Fibroblast of lung (primary cell): ENCODE measurements around the gene SYS1. TPM values are rescaled to one million over a fixed set of nuclear protein-coding genes. Genes with fewer than 3 reads are reported as not detected.

Source experiments
- DNase-seq, 2 donors: peaks; one replicate each; pipeline versions ENCODE4 v3.0.0 to v3.0.0-alpha.2; 2010; ENCODE audit warnings: low read depth in 2 of 2
- H2AFZ ChIP-seq: 2 replicates; pipeline ENCODE4 v1.5.1; 2012; ENCODE audit warnings: low read length, control low read depth, inconsistent platforms
- H3K27ac ChIP-seq: 2 replicates; pipeline ENCODE4 v1.5.1; 2011; ENCODE audit warnings: low read length, control low read depth; ENCODE audit not compliant: insufficient read depth
- H3K27me3 ChIP-seq: 2 replicates; pipeline ENCODE4 v1.5.1; 2011; ENCODE audit warnings: mild to moderate bottlenecking, low read length; ENCODE audit not compliant: control insufficient read depth, insufficient read depth
- H3K36me3 ChIP-seq: 2 replicates; pipeline ENCODE4 v1.5.1; 2011; ENCODE audit warnings: low read length; ENCODE audit not compliant: control insufficient read depth, insufficient read depth
- H3K4me1 ChIP-seq: 2 replicates; pipeline ENCODE4 v1.5.1; 2011; ENCODE audit warnings: low read length; ENCODE audit not compliant: control insufficient read depth, insufficient read depth; ENCODE audit errors: extremely low read depth
- H3K4me2 ChIP-seq: 2 replicates; pipeline ENCODE4 v1.5.1; 2011; ENCODE audit warnings: low read length, control low read depth; ENCODE audit not compliant: insufficient read depth; ENCODE audit errors: extremely low read depth
- H3K4me3 ChIP-seq, 4 experiments: fragments of 200-600 bp in 1 of 4; sonication (generic) in 1 of 4; replicated peaks in 1 of 4; 2 replicates each; pipeline ENCODE4 v1.5.1; 2011 to 2016; ENCODE audit warnings: low read length in 4 of 4, low read depth in 3 of 4, mild to moderate bottlenecking in 3 of 4, control low read depth in 2 of 4, inconsistent platforms in 1 of 4, mixed read lengths in 1 of 4; ENCODE audit not compliant: insufficient read depth in 1 of 4; ENCODE audit errors: control extremely low read depth in 1 of 4
- H3K79me2 ChIP-seq: 2 replicates; pipeline ENCODE4 v1.5.1; 2012; ENCODE audit warnings: mild to moderate bottlenecking, low read length, inconsistent platforms; ENCODE audit not compliant: control insufficient read depth, insufficient read depth
- H3K9ac ChIP-seq: 2 replicates; pipeline ENCODE4 v1.5.1; 2011; ENCODE audit warnings: mild to moderate bottlenecking, low read length, control low read depth; ENCODE audit not compliant: insufficient read depth
- H3K9me3 ChIP-seq: 2 replicates; pipeline ENCODE4 v1.5.1; 2012; ENCODE audit warnings: low read depth, low read length; ENCODE audit not compliant: control insufficient read depth, insufficient read depth
- H4K20me1 ChIP-seq: 2 replicates; pipeline ENCODE4 v1.5.1; 2011; ENCODE audit warnings: low read length; ENCODE audit not compliant: control insufficient read depth, insufficient read depth; ENCODE audit errors: extremely low read depth
- CTCF ChIP-seq, 2 donors: IDR thresholded peaks in 1 of 2; conservative IDR thresholded peaks in 1 of 2; 1 replicate in 1 of 2; 2 replicates in 1 of 2; pipeline ENCODE4 v1.5.1; 2011 to 2012; ENCODE audit warnings: low read length in 2 of 2, control low read depth in 1 of 2, inconsistent platforms in 1 of 2, low read depth in 1 of 2, mild to moderate bottlenecking in 1 of 2
- EZH2 ChIP-seq: IDR thresholded peaks from 2 replicates; pipeline ENCODE4 v1.5.1; 2012; ENCODE audit warnings: low read length, control low read depth, mild to moderate bottlenecking; ENCODE audit errors: missing control alignments
- polyA plus RNA-seq, 2 donors: library from polyadenylated mRNA; depleted of rRNA in 1 of 2; stranded (reverse) in 1 of 2; unstranded in 1 of 2; fragments of >200 nt; gene quantifications; 2 replicates each; pipeline ENCODE4 v1.2.1, GENCODE V29; 2011 to 2012; ENCODE audit warnings: missing spikeins in 1 of 2
- total RNA-seq: library from RNA; depleted of rRNA; stranded (reverse); fragments of >200 nt; gene quantifications from 2 replicates; pipeline ENCODE4 v1.2.1, GENCODE V29; 2014

The SYS1 gene
- total and polyA plus RNA-seq, 2 donors (not counting 1 experiment from before 2014, with no cell fraction given): 20.5 to 23.4 TPM

- Histone ChIP-seq H3K4me1 (no peaks in the 10 kb centered on the region), H3K4me2 (no peak overlapping the region)
Measured at GRCh38 chr20:45395114-45395415, 32.1 kb downstream of the SYS1 start.

GRCh38 chr20:45399018-45399417 lies 36.1 kb downstream of the SYS1 start:
- Histone ChIP-seq H3K79me2 (no peaks in the 10 kb centered on the region), H3K9me3 (no peaks in the 10 kb centered on the region), H3K4me2 (no peak overlapping the region), H3K36me3 (no peaks in the 10 kb centered on the region), H3K9ac (no peak overlapping the region), H3K4me1 (no peaks in the 10 kb centered on the region), H4K20me1 (no peaks in the 10 kb centered on the region), H3K27me3 (no peaks in the 10 kb centered on the region), H2AFZ (no peak overlapping the region), H3K4me3 (no peak overlapping the region), H3K27ac (no peak overlapping the region)
- no peak for DNase-seq
- no peak for TF ChIP-seq CTCF (conservative IDR thresholded peaks at IDR 0.05 in 1 of 2, IDR thresholded peaks at IDR 0.05 in 1 of 2; ENCODE audit: low read depth in 1 of 2, low read length in 2 of 2)
- no peak for TF ChIP-seq EZH2

More at GRCh38 chr20:45395114-45395415, 32.1 kb downstream of the SYS1 start:
- no peaks in the 10 kb centered on the region for H3K9me3 ChIP-seq
- no peak overlapping the region for H3K27ac ChIP-seq
- H3K4me3 ChIP-seq: no peak overlapping the region
- TF ChIP-seq CTCF (conservative IDR thresholded peaks at IDR 0.05 in 1 of 2, IDR thresholded peaks at IDR 0.05 in 1 of 2; ENCODE audit: low read depth in 1 of 2, low read length in 2 of 2) (no peak), EZH2 (no peak)
- no peak overlapping the region for H3K9ac ChIP-seq
- no peaks in the 10 kb centered on the region for H3K79me2 ChIP-seq
- H2AFZ ChIP-seq: no peak overlapping the region
- no peaks in the 10 kb centered on the region for H3K36me3 ChIP-seq
- H3K27me3 ChIP-seq: no peaks in the 10 kb centered on the region
- H4K20me1 ChIP-seq: no peaks in the 10 kb centered on the region
- no peak for DNase-seq

- Histone ChIP-seq H3K79me2 (no peaks in the 10 kb centered on the region), H3K9me3 (no peaks in the 10 kb centered on the region), H3K27me3 (no peaks in the 10 kb centered on the region), H3K9ac (no peak overlapping the region), H3K27ac (no peak overlapping the region), H2AFZ (no peak overlapping the region), H3K4me2 (no peak overlapping the region), H4K20me1 (no peaks in the 10 kb centered on the region), H3K4me3 (no peak overlapping the region), H3K4me1 (no peaks in the 10 kb centered on the region), H3K36me3 (no peaks in the 10 kb centered on the region)
- no peak for DNase-seq
- no peak for TF ChIP-seq EZH2
- TF ChIP-seq CTCF (conservative IDR thresholded peaks at IDR 0.05 in 1 of 2, IDR thresholded peaks at IDR 0.05 in 1 of 2; ENCODE audit: low read depth in 1 of 2, low read length in 2 of 2): no peak
Measured at GRCh38 chr20:45400346-45401031, 37.5 kb downstream of the SYS1 start.
